CD4-positive, alpha-beta memory T cell (primary cell): ENCODE data around the gene P2RY12. TPM values are rescaled to one million over a fixed set of nuclear protein-coding genes. Genes with fewer than 3 reads are reported as not detected.

Source experiments
- CTCF ChIA-PET: fragments of 350-600 bp; sonication (Branson Sonifier 250); formaldehyde crosslinking; loops from one replicate; lab custom pipeline; 2021; ENCODE audit warnings: inconsistent platforms; ENCODE audit not compliant: partially characterized antibody; lab: Charles Lee
- POLR2A ChIA-PET: fragments of 350-600 bp; sonication (Branson Sonifier 250); formaldehyde crosslinking; loops from one replicate; lab custom pipeline; 2021; ENCODE audit not compliant: partially characterized antibody; lab: Charles Lee
- DNase-seq, 5 donors: peaks; one replicate each; pipeline versions ENCODE4 v3.0.0 to v3.0.0-alpha.2; 2020 to 2022; ENCODE audit warnings: mixed read lengths in 1 of 5
- H3K27ac ChIP-seq: one replicate; pipeline ENCODE4 v1.7.0; 2013; ENCODE audit warnings: low read depth, low read length
- H3K27me3 ChIP-seq: 2 replicates; pipeline ENCODE4 v1.7.0; 2013; ENCODE audit warnings: mild to moderate bottlenecking, low read length, moderate library complexity; ENCODE audit not compliant: insufficient read depth
- H3K36me3 ChIP-seq: 2 replicates; pipeline ENCODE4 v1.7.0; 2013; ENCODE audit warnings: mild to moderate bottlenecking, low read length, moderate library complexity; ENCODE audit not compliant: insufficient read depth
- H3K4me1 ChIP-seq: 2 replicates; pipeline ENCODE4 v1.7.0; 2013; ENCODE audit warnings: mild to moderate bottlenecking, low read length, moderate library complexity; ENCODE audit not compliant: insufficient read depth
- H3K4me3 ChIP-seq, 2 donors: one replicate each; pipeline ENCODE4 v1.7.0; 2013; ENCODE audit warnings: low read length in 2 of 2, mild to moderate bottlenecking in 1 of 2
- H3K9me3 ChIP-seq, 2 donors: one replicate each; pipeline ENCODE4 v1.7.0; 2013; ENCODE audit warnings: low read length in 2 of 2, control low read depth in 1 of 2; ENCODE audit not compliant: control insufficient read depth in 1 of 2
- H3K27ac Mint-ChIP-seq, 7 donors: one replicate each; pipeline ENCODE4 v1.8.0; 2020 to 2021; ENCODE audit warnings: mixed read lengths in 7 of 7, mild to moderate bottlenecking in 6 of 7, inconsistent platforms in 3 of 7, moderate library complexity in 3 of 7
- H3K27me3 Mint-ChIP-seq, 2 donors: one replicate each; pipeline ENCODE4 v1.8.0; 2020 to 2021; ENCODE audit warnings: mixed read lengths in 2 of 2
- H3K36me3 Mint-ChIP-seq, 2 donors: one replicate each; pipeline ENCODE4 v1.8.0; 2020 to 2021; ENCODE audit warnings: mixed read lengths in 2 of 2, inconsistent platforms in 1 of 2, mild to moderate bottlenecking in 1 of 2
- H3K4me1 Mint-ChIP-seq, 4 donors: one replicate each; pipeline ENCODE4 v1.8.0; 2020 to 2021; ENCODE audit warnings: mixed read lengths in 4 of 4, mild to moderate bottlenecking in 1 of 4
- H3K4me3 Mint-ChIP-seq, 8 donors: one replicate each; pipeline ENCODE4 v1.8.0; 2020 to 2021; ENCODE audit warnings: mixed read lengths in 8 of 8, mild to moderate bottlenecking in 7 of 8, moderate library complexity in 6 of 8, inconsistent platforms in 3 of 8
- H3K9me3 Mint-ChIP-seq, 8 donors: one replicate each; pipeline ENCODE4 v1.8.0; 2020 to 2021; ENCODE audit warnings: mixed read lengths in 8 of 8, mild to moderate bottlenecking in 5 of 8, inconsistent platforms in 3 of 8, moderate library complexity in 1 of 8
- intact Hi-C: fragments of 100-400 bp; cut with micrococcal nuclease; formaldehyde crosslinking; loops from one replicate; pipeline ENCODE4 v1.15.1; 2023
- polyA plus RNA-seq, 2 donors: library from polyadenylated mRNA; unstranded; fragments of 300-500 nt; fragmentation: Illumina TruSeq; gene quantifications; one replicate each; pipeline ENCODE4 v1.2.3, GENCODE V29; 2021
- total RNA-seq, 2 experiments: library from RNA; stranded (reverse); gene quantifications; one replicate each; pipeline ENCODE4 v1.2.3, GENCODE V29; 2021

Gene P2RY12
- total and polyA plus RNA-seq, 4 experiments from 2014 or later = not detected

- Histone ChIP-seq H3K4me1 (no peaks in the 10 kb centered on the region), H3K36me3 (no peaks in the 10 kb centered on the region), H3K27me3 (no peaks in the 10 kb centered on the region), H3K27ac (no peak overlapping the region), H3K4me3 (no peak overlapping the region), H3K9me3 (no peaks in the 10 kb centered on the region)
- no peak overlapping the region for H3K27ac Mint-ChIP-seq
- ChIA-PET POLR2A (no interaction called here), CTCF (interaction anchor here (1.8 kb wide), 1 partner anchor 9 kb away, joined by 5 read pairs; no protein-coding TSS in a partner anchor)
- peaks cover 0 to 5% (median 0%) of the 10 kb centered on the region in 4 donors for H3K4me1 Mint-ChIP-seq
- DNase-seq = no peak
- no peak overlapping the region for H3K4me3 Mint-ChIP-seq
- intact Hi-C loops = no loop called here
- no peaks in the 10 kb centered on the region for H3K36me3 Mint-ChIP-seq
- peaks cover 4% of the 10 kb centered on the region in 2 donors for H3K27me3 Mint-ChIP-seq
- no peaks in the 10 kb centered on the region for H3K9me3 Mint-ChIP-seq
Observed at GRCh38 chr3:151318313-151318712, 66.2 kb downstream of the P2RY12 start.

DNA sequence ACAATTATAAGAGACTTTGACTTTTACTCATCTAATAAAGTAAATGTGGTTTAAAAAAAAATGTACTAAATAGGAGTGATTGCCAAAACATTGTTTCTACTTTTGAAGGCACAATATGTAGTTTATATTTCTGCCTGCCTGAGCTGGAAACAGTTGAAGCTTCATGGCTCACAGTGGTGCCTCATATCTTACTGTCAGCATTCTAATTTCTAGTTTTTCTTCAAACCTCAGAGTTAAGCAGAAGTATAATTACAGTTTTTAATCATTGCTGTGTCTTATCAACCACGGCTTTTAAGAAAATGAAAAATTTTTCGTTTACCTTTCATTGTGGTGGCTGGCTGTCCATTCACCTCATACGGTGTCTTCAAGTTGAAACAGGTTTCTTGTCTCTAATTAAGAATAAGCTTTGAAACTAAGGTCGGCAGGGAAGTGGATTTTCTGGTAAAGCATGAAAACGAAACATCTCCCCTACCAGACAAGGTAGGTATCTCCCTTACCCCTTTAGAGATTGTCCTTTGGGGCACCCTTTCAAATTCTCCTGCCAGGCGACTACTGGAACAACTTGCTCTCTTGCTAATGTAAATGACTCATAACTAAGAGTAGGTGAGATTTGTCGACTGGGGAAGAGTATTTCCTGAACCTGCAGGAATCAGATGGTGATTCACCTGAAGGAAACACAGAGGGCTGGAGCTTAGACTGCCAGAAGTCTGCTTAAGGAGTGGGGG, 68.1 kb downstream of the P2RY12 start, which contains the start of gene GPR87:
TSS of gene GPR87 (minus strand) at position 554 of the 725 bp plus-strand sequence. CDS start 16,720 bp downstream, outside the sequence.
- no peak for DNase-seq
- Mint-ChIP-seq H3K36me3 (no peaks in the 10 kb centered on the region), H3K4me3 (no peak within 1 kb of the TSS), H3K27ac (no peak within 1 kb of the TSS), H3K4me1 (peaks cover 0 to 5% (median 0%) of the 10 kb centered on the region in 4 donors), H3K9me3 (no peaks in the 10 kb centered on the region), H3K27me3 (peaks cover 0 to 4% of the 10 kb centered on the region in 2 donors)
- no peaks in the 10 kb centered on the region for H3K27me3 ChIP-seq
- H3K36me3 ChIP-seq = no peaks in the 10 kb centered on the region
- no peaks in the 10 kb centered on the region for H3K9me3 ChIP-seq
- H3K4me3 ChIP-seq = no peak within 1 kb of the TSS
- ChIA-PET CTCF (no interaction called here), POLR2A (no interaction called here)
- H3K4me1 ChIP-seq = no peaks in the 10 kb centered on the region
- H3K27ac ChIP-seq = no peak within 1 kb of the TSS
- intact Hi-C loops = no loop called here

DNA sequence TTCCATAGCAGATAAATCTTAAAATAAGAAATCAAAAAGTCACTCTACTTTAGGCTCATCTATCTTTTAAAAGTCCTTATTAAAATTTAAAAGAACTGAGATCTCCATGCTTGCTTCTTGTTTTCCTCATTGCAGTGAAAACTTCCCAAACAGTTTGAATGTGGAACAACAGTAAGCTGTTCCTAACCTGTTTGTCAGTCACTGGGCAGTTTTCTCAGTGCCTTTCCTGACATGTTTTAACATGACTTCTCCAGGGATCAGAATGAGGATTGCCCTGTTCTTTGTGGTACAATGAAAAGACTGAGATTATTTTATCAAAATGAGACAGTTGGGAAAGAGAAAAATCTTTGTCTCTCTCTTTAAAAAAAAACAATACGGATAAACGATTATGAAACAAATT, 68.7 kb downstream of the P2RY12 start:
- POLR2A ChIA-PET = no interaction called here
- Mint-ChIP-seq H3K27me3 (peaks cover 0 to 4% of the 10 kb centered on the region in 2 donors), H3K27ac (no peak overlapping the region), H3K9me3 (no peaks in the 10 kb centered on the region), H3K36me3 (no peaks in the 10 kb centered on the region), H3K4me3 (no peak overlapping the region), H3K4me1 (peaks cover 0 to 5% (median 0%) of the 10 kb centered on the region in 4 donors)
- no peaks in the 10 kb centered on the region for H3K27me3 ChIP-seq
- CTCF ChIA-PET = no interaction called here
- no peaks in the 10 kb centered on the region for H3K4me1 ChIP-seq
- no peaks in the 10 kb centered on the region for H3K9me3 ChIP-seq
- no peak overlapping the region for H3K27ac ChIP-seq
- intact Hi-C loops = no loop called here
- no peaks in the 10 kb centered on the region for H3K36me3 ChIP-seq
- no peak for DNase-seq
- H3K4me3 ChIP-seq = no peak overlapping the region

- Mint-ChIP-seq H3K9me3 (no peaks in the 10 kb centered on the region), H3K4me3 (no peak overlapping the region), H3K36me3 (no peaks in the 10 kb centered on the region), H3K27ac (no peak overlapping the region), H3K27me3 (peaks cover 0 to 4% of the 10 kb centered on the region in 2 donors), H3K4me1 (peaks cover 0 to 5% (median 0%) of the 10 kb centered on the region in 4 donors)
- Histone ChIP-seq H3K27me3 (no peaks in the 10 kb centered on the region), H3K4me3 (no peak overlapping the region), H3K9me3 (no peaks in the 10 kb centered on the region), H3K27ac (no peak overlapping the region), H3K4me1 (no peaks in the 10 kb centered on the region), H3K36me3 (no peaks in the 10 kb centered on the region)
- ChIA-PET POLR2A (no interaction called here), CTCF (interaction anchor here (3.5 kb wide), 1 partner anchor 12 kb away, joined by 13 read pairs; no protein-coding TSS in a partner anchor)
- DNase-seq = no peak
- intact Hi-C loops = no loop called here
Observed at GRCh38 chr3:151315136-151315535, 69.4 kb downstream of the P2RY12 start.

DNA sequence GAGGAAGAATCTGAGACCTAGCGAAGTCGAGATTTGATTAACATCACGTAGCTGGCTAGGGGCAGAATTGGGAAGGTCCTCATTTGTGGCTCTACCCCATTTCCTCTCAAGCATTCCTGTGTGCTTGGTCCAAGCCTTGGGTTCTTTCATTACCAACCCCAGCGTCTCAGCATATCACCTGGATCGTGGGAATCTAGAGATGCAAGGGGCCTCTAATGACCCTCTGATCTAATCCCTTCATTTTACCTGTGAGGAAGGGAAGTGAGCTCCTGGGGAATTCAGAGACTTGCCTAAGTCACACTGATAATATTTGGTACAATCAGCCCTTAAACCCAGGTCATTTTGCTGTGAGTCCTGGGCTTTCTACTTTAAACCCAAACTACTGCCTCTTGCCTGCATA, 70.0 kb downstream of the P2RY12 start:
- Histone ChIP-seq H3K27ac (no peak overlapping the region), H3K9me3 (no peaks in the 10 kb centered on the region), H3K36me3 (no peaks in the 10 kb centered on the region), H3K27me3 (no peaks in the 10 kb centered on the region), H3K4me1 (no peaks in the 10 kb centered on the region), H3K4me3 (no peak overlapping the region)
- POLR2A ChIA-PET = no interaction called here
- no peaks in the 10 kb centered on the region for H3K36me3 Mint-ChIP-seq
- H3K4me1 Mint-ChIP-seq = peaks cover 0 to 5% (median 0%) of the 10 kb centered on the region in 4 donors
- no peaks in the 10 kb centered on the region for H3K9me3 Mint-ChIP-seq
- intact Hi-C loops = no loop called here
- H3K27ac Mint-ChIP-seq = no peak overlapping the region
- no peak overlapping the region for H3K4me3 Mint-ChIP-seq
- CTCF ChIA-PET = interaction anchor here (3.5 kb wide), 1 partner anchor 12 kb away, joined by 13 read pairs; no protein-coding TSS in a partner anchor
- DNase-seq = no peak
- peaks cover 0 to 4% of the 10 kb centered on the region in 2 donors for H3K27me3 Mint-ChIP-seq

DNA sequence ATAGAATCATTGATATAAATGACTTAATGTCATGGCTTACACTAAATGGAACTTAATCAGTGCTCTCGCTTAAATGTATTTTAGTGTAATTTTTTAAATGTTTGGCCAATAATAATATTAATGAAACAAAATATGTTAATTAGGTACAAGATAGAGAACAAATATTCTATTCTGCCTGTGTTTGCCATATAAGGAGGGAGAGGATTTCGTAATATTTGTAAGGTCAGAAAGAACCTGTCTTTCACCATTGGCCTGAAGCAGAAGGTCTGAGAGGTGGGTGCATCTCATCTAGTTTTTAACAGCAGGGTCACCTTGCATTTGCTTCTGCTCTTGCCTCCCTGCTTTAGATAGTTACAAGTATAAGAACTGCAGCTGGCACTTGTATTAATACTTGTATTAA, 70.4 kb downstream of the P2RY12 start:
- Mint-ChIP-seq H3K9me3 (no peaks in the 10 kb centered on the region), H3K4me1 (peaks cover 0 to 5% (median 0%) of the 10 kb centered on the region in 4 donors), H3K36me3 (no peaks in the 10 kb centered on the region), H3K4me3 (no peak overlapping the region), H3K27me3 (peaks cover 1 to 4% of the 10 kb centered on the region in 2 donors), H3K27ac (no peak overlapping the region)
- intact Hi-C loops = no loop called here
- Histone ChIP-seq H3K9me3 (no peaks in the 10 kb centered on the region), H3K36me3 (no peaks in the 10 kb centered on the region), H3K4me1 (no peaks in the 10 kb centered on the region), H3K27ac (no peak overlapping the region), H3K4me3 (no peak overlapping the region), H3K27me3 (no peaks in the 10 kb centered on the region)
- ChIA-PET POLR2A (no interaction called here), CTCF (interaction anchor here (3.5 kb wide), 1 partner anchor 13 kb away, joined by 13 read pairs; no protein-coding TSS in a partner anchor)
- DNase-seq = no peak

- Mint-ChIP-seq H3K27ac (no peak overlapping the region), H3K27me3 (peaks cover 1 to 4% of the 10 kb centered on the region in 2 donors), H3K4me3 (no peak overlapping the region), H3K4me1 (peaks cover 0 to 5% (median 0%) of the 10 kb centered on the region in 4 donors), H3K9me3 (no peaks in the 10 kb centered on the region), H3K36me3 (no peaks in the 10 kb centered on the region)
- H3K9me3 ChIP-seq = no peaks in the 10 kb centered on the region
- DNase-seq = no peak
- no peaks in the 10 kb centered on the region for H3K27me3 ChIP-seq
- no peak overlapping the region for H3K4me3 ChIP-seq
- ChIA-PET POLR2A (no interaction called here), CTCF (interaction anchor here (3.5 kb wide), 1 partner anchor 14 kb away, joined by 13 read pairs; no protein-coding TSS in a partner anchor)
- intact Hi-C loops = no loop called here
- no peaks in the 10 kb centered on the region for H3K4me1 ChIP-seq
- H3K36me3 ChIP-seq = no peaks in the 10 kb centered on the region
- no peak overlapping the region for H3K27ac ChIP-seq
Observed at GRCh38 chr3:151312972-151313371, 71.6 kb downstream of the P2RY12 start.
